ENCODE measurements around the gene FNDC4. TPM values are rescaled to one million over a fixed set of nuclear protein-coding genes. Genes with fewer than 3 reads are reported as not detected.
"Not testable (repeated sequence)": the region's sequence is repeated elsewhere in the genome, so short reads cannot be mapped to it uniquely, and the experiment has no call there.

Gene FNDC4
- polyA plus RNA-seq, 1 donor from 2014 or later: 68.2 TPM

- not testable (repeated sequence) for H3K27ac ChIP-seq (ENCODE audit: low read length); H3K4me3 ChIP-seq (ENCODE audit: low read length); H3K27me3 ChIP-seq (ENCODE audit: insufficient read depth, low read depth, low read length); H3K9ac ChIP-seq (ENCODE audit: low read length); H2AFZ ChIP-seq (ENCODE audit: low read depth, low read length); H3K79me2 ChIP-seq (replicated peaks; ENCODE audit: insufficient read depth, low read length); H3F3A ChIP-seq (ENCODE audit: insufficient read depth, low read length, poor library complexity, severe bottlenecking); H3K9me3 ChIP-seq (ENCODE audit: low read length); H3K36me3 ChIP-seq (ENCODE audit: insufficient read depth, low read length); H3K4me2 ChIP-seq (ENCODE audit: low read length); H4K20me1 ChIP-seq (ENCODE audit: insufficient read depth); H3K9me2 ChIP-seq (ENCODE audit: insufficient read depth, low read length)
Observed at GRCh38 chr2:27539649-27540048, 44.6 kb upstream of the FNDC4 start.

GRCh38 chr2:27538839-27539450 lies 43.9 kb upstream of the FNDC4 start:
- not testable (repeated sequence) for H3K27me3 ChIP-seq (ENCODE audit: insufficient read depth, low read depth, low read length); H3K36me3 ChIP-seq (ENCODE audit: insufficient read depth, low read length); H2AFZ ChIP-seq (ENCODE audit: low read depth, low read length); H4K20me1 ChIP-seq (ENCODE audit: insufficient read depth); H3K9me3 ChIP-seq (ENCODE audit: low read length); H3K9ac ChIP-seq (ENCODE audit: low read length); H3F3A ChIP-seq (ENCODE audit: insufficient read depth, low read length, poor library complexity, severe bottlenecking); H3K4me3 ChIP-seq (ENCODE audit: low read length); H3K9me2 ChIP-seq (ENCODE audit: insufficient read depth, low read length); H3K4me2 ChIP-seq (ENCODE audit: low read length); H3K27ac ChIP-seq (ENCODE audit: low read length); H3K79me2 ChIP-seq (replicated peaks; ENCODE audit: insufficient read depth, low read length)

- no peak overlapping the region for H3K4me2 ChIP-seq (ENCODE audit: low read length)
- H3K9me2 ChIP-seq (ENCODE audit: insufficient read depth, low read length): no peaks in the 10 kb centered on the region
- TF ChIP-seq CTCF (IDR thresholded peaks at IDR 0.05; ENCODE audit: poor library complexity, severe bottlenecking) (no peak), EP300 (conservative IDR thresholded peaks at IDR 0.05; ENCODE audit: poor library complexity, severe bottlenecking) (no peak), MXI1 (conservative IDR thresholded peaks at IDR 0.05; ENCODE audit: poor library complexity, severe bottlenecking) (no peak), RAD21 (conservative IDR thresholded peaks at IDR 0.05) (no peak), POLR2AphosphoS5 (IDR thresholded peaks at IDR 0.05) (no peak), TAF1 (IDR thresholded peaks at IDR 0.05; ENCODE audit: low read depth) (no peak), REST (IDR thresholded peaks at IDR 0.05; ENCODE audit: borderline replicate concordance) (no peak), EZH2 (IDR thresholded peaks at IDR 0.05; ENCODE audit: borderline replicate concordance, insufficient read depth, low read length, poor library complexity, severe bottlenecking) (no peak), SMC3 (conservative IDR thresholded peaks at IDR 0.05; ENCODE audit: poor library complexity) (no peak)
- H3K27me3 ChIP-seq (ENCODE audit: insufficient read depth, low read depth, low read length): no peaks in the 10 kb centered on the region
- no peaks in the 10 kb centered on the region for H3F3A ChIP-seq (ENCODE audit: insufficient read depth, low read length, poor library complexity, severe bottlenecking)
- H3K4me3 ChIP-seq (ENCODE audit: low read length): no peak overlapping the region
- no peak overlapping the region for H3K27ac ChIP-seq (ENCODE audit: low read length)
- H2AFZ ChIP-seq (ENCODE audit: low read depth, low read length): no peak overlapping the region
- no peaks in the 10 kb centered on the region for H3K9me3 ChIP-seq (ENCODE audit: low read length)
- H3K79me2 ChIP-seq (replicated peaks; ENCODE audit: insufficient read depth, low read length): no peaks in the 10 kb centered on the region
- H3K36me3 ChIP-seq (ENCODE audit: insufficient read depth, low read length): no peaks in the 10 kb centered on the region
- H3K9ac ChIP-seq (ENCODE audit: low read length): no peak overlapping the region
- no peaks in the 10 kb centered on the region for H4K20me1 ChIP-seq (ENCODE audit: insufficient read depth)
Observed at GRCh38 chr2:27537287-27537686, 42.3 kb upstream of the FNDC4 start.
